NCI-H2081 (cell line): ENCODE measurements around the gene LST1.

ENCODE experiments used
- DNase-seq, 2 experiments: peaks; one replicate each; lab custom pipeline; 2025; lab: John Stamatoyannopoulos, UW

Gene LST1

DNA sequence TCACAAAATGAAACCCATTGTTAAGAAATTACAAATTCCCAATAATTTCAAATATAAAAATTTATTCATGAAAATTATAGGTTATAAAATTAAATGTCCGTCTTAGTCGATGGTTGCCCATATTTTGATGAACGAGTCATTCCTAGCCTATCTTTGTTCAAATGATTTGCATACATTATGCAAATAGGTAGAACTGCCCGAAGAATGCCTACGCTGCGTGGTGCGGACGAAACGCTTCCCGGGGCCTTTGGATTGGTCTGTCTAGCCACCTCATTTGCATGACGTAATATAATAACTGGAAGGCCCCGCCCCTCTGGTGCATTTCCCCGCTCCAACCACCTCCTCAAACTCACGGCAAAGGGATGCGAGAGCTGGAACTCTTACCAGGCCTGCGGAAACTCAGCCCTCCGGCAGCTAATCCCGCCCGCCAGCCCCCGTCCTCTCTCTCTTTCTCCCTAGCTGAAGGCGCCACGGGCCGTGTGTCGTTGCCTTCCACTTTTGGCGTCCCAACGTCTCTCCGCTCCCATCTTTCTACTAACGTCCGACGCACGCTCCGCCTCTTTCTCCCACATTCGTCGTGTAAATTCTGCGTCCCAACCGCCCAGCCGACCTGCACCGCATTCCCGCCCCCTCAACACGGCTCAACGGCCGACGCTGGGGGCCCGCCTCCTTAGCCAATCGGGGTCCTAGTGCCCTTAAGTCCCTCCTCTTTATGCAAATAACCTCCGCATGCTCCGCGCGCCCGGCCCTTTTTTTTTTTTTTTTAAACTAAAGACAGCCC, 33.9 kb downstream of the LST1 start:
- DNase-seq, result peak; percentile 98 to 99

DNA sequence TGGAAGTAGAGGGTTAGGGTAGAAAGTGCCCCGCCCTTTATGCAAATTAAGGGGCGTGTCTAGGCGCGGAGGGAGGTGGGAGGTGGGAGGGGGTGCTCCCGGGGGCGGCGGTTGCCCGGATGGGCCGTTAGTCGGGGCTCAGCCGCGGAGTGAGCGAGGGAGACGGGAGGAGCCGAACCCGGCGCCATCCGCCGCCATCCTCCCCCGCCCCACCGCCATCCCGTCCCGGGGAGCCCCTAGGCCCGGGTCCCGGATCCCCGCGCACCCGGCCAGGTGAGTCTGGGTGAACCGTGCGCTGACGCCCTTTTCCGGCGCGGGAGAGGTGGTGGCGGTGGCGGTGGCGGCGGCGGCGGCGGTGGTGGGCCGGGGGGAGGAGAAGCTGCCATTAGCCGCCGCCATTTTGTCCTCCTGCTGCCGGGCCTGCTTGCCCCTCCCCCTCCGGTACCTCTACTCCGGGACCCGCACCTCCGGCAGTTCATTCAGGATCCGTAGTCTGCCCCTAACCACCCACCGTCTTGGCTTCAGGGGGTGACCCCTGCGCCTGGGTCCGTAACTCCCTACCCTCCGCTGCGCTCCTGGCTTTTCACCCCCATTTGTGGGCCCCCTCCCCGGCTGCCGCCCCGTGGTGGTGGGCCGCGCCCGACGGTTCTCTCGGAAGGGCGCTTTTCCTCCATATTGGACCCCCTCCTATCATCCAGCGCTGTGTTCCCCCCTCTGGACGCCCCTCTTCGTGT, 34.7 kb downstream of the LST1 start, which contains the start of gene PRRC2A:
Gene PRRC2A (plus strand): TSS at position 130 of the 734 bp plus-strand sequence. CDS start 2,075 bp downstream, outside the sequence.
- DNase-seq, result peak; percentile 79 to 84

DNA sequence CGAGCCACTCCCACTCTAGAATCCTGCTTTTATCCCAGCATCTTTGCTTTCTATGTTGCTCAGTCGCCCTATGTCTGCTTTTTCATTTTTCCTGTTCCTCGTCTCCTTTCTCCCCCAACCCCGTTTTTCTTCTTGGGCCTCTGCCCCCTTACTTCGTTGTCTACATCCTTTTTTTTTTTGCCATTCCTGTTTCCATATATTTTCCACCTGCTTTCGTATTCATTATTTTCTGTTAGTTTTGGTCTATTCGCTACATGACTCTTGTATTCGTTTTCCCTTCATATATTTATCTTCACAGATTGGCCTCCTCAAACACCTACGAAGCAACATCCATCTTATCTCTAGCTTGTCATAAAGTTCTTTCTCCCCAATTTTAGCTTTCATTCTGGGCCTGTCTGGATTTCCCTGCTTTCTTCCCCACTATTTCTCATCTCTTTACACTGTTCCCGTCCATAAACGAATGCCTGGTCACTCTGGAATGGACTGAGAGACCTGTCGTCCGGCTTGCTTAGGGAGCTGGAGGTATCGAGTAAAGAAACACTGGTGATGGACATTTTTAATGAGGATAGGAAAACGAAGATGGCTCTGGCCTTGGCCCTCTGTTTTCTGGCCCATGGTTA, 35.4 kb downstream of the LST1 start:
- no peak for DNase-seq

DNA sequence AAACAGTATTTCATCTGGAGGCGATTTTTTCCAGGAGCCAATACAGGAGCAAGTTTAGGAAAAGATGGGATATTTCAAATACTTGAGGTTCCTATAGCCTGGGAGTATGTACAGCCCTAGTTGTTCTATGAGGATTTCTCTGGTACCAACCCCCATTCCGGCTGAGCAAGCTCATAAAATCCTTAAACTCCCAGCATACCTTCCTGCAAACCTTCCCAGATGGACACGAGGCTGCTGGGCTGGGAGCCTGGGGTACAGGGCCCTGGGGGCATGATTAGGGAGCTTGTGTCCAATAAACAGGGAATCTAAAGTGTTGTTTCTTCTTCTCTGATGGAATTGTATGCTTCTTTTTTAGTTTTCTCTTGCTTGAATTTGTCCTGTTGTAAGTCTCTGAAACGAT, 35.9 kb downstream of the LST1 start:
- peak in 1 of 2 experiments; percentile 17 for DNase-seq

DNA sequence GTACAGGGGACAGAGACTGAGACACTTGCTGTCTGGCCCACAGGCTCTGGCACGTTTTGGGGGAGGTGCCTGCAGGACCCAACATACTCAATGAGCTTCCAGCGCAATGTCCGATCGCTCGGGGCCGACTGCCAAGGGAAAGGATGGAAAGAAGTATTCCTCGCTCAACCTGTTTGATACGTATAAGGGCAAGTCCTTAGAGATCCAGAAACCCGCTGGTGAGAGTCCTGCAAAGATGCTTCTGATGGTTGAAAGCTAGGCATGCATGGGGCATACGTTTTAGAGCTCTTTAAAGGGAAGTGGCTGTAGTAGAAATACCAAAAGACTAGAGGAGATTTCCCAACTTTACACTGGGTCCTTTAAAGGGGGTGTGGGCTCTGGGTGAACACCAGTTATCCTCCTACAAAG, 36.6 kb downstream of the LST1 start:
- no peak for DNase-seq

DNA sequence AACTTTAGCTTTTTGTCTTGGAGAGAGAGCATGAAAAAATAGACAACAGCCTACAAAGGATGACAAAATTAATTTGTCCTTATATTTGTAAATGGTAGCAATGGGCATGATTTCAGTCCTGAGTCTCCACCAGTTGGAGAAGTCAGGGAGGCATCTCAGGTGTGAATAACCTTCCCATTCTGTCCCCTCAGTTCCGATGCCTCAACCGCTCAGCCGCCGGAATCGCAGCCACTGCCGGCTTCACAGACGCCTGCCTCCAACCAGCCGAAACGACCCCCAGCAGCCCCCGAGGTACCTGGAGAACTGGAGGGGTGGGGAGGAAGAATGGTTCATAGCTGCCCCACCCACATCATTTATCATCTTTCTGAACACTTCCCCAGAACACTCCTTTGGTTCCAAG, 38.0 kb downstream of the LST1 start:
- no peak for DNase-seq

DNA sequence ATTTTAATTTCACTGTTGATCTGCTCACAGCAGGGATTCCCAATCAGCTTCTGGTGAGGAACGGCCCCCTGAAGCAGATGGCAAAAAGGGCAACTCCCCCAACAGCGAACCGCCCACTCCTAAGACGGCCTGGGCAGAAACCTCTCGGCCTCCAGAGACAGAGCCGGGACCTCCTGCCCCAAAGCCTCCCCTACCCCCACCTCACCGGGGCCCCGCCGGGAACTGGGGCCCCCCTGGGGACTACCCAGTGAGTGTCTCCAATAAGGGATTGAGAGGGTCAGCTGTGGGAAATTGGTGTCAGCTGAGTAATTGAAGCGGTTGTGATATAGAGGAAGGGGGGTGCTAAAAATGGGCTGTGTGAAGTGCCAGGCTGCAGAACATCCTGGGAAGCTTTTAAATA, 40.9 kb downstream of the LST1 start:
- no peak for DNase-seq

DNA sequence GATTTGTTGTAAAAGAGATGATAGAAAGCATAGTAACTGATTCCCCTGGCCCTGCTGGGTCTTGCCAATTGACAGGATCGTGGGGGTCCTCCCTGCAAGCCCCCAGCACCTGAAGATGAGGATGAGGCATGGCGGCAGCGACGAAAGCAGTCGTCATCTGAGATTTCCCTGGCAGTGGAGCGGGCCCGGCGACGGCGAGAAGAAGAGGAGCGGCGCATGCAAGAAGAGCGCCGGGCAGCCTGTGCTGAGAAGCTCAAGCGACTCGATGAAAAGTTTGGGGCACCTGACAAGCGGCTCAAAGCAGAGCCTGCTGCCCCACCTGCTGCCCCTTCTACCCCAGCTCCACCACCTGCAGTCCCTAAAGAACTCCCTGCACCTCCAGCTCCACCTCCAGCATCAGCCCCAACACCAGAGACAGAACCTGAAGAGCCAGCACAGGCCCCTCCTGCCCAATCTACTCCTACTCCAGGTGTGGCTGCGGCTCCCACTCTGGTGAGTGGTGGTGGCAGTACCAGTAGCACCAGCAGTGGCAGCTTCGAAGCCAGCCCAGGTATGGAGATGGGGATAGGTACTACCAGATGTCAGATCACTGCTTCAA, 41.7 kb downstream of the LST1 start:
- no peak for DNase-seq

DNA sequence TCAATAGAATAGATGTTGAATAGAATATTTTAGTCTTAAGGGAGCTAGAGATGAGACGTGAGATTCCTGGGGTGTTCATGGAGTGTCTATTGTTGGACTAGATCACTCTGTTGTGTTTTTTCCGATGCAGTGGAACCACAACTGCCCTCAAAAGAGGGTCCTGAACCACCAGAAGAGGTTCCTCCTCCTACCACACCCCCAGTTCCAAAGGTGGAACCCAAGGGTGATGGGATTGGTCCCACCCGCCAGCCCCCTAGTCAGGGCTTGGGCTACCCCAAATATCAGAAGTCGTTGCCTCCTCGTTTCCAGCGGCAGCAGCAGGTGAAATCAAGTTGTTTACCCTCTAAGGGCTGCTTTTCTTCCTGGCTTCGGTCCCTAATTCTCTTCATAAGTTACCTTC, 42.9 kb downstream of the LST1 start:
- no peak for DNase-seq

DNA sequence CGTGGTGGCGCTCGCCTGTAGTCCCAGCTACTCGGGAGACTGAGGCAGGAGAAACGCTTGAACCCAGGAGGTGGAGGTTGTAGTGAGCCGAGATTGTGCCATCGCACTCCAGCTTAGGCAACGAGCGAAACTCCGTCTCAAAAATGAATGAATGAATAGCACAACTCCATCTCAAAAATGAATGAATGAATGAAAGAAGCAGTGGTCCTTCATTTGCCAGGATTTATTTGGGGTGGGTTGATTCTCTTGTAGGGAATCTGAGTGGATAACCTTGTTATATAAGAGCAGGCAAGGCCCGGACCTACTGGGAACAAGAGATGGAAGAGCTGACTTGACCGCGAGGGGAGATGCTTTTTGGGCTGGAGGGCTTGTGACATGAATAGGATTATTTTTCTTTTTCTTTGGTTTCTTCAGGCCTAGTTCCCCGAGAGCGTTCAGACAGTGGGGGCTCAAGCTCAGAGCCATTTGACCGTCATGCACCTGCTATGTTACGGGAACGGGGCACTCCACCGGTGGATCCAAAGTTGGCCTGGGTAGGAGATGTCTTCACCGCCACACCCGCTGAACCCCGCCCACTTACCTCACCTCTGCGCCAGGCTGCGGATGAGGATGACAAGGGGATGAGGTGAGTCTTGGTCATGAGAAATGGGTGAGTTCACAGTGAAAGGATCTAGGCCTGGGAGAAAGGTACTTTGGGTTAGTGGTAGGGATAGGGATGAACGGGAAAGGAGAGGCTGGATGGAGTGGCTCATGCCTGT, 44.3 kb downstream of the LST1 start:
- DNase-seq, result no peak

DNA sequence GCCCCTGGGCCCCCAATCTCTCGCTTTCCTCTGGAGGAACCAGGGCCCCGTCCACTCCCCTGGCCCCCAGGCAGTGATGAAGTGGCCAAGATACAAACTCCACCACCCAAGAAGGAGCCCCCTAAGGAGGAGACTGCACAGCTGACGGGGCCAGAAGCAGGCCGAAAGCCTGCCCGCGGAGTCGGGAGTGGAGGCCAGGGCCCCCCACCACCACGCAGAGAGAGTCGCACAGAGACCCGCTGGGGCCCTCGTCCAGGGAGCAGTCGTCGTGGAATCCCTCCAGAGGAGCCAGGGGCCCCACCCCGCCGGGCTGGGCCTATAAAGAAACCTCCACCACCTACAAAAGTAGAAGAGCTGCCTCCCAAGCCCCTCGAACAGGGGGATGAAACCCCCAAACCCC, 45.1 kb downstream of the LST1 start:
- DNase-seq, result no peak

DNA sequence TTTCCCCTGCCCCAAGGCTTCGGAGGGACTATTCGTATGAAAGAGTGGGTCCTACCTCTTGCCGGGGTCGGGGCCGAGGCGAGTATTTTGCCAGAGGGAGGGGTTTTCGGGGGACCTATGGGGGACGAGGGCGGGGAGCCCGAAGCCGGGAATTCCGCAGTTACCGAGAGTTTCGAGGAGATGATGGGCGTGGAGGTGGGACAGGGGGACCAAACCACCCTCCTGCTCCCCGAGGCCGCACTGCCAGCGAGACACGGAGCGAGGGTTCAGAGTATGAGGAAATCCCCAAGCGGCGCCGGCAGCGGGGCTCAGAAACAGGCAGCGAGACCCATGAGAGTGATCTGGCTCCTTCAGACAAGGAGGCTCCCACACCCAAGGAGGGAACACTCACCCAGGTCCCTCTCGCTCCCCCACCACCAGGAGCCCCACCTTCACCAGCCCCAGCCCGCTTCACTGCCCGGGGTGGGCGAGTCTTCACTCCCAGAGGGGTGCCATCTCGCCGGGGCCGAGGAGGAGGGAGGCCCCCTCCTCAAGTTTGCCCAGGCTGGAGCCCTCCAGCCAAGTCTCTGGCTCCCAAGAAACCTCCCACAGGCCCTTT, 45.7 kb downstream of the LST1 start:
- no peak for DNase-seq

DNA sequence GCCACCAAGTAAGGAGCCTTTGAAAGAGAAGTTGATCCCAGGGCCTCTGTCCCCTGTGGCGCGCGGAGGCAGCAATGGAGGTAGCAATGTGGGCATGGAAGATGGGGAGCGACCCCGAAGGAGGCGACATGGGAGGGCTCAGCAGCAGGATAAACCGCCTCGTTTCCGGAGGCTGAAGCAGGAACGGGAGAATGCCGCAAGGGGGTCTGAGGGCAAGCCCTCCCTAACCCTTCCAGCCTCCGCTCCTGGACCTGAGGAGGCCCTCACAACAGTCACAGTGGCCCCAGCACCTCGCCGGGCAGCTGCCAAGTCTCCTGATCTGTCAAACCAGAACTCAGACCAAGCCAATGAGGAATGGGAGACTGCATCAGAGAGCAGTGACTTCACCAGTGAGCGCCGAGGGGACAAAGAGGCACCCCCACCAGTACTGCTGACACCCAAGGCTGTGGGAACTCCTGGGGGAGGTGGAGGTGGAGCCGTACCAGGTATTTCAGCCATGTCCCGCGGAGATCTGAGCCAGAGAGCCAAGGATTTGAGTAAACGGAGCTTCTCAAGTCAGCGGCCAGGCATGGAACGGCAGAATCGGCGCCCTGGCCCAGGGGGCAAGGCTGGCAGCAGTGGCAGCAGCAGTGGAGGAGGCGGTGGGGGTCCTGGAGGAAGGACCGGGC, 46.3 kb downstream of the LST1 start:
- DNase-seq, result no peak

DNA sequence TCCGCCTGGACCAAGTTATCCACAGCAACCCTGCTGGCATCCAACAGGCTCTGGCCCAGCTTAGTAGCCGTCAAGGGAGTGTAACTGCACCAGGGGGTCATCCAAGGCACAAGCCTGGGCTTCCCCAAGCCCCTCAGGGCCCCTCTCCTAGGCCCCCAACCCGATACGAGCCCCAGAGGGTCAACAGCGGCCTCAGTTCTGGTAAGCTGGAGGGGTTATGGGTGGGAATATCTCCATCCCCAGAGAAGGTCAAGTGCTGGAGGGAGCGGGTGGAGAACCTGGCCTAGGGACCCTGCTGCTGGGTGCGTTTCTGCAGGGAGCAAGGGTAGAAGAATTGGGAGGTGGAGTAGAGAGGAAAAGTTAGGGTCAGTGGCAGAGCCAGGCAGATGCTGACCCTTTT, 47.4 kb downstream of the LST1 start:
- no peak for DNase-seq

DNA sequence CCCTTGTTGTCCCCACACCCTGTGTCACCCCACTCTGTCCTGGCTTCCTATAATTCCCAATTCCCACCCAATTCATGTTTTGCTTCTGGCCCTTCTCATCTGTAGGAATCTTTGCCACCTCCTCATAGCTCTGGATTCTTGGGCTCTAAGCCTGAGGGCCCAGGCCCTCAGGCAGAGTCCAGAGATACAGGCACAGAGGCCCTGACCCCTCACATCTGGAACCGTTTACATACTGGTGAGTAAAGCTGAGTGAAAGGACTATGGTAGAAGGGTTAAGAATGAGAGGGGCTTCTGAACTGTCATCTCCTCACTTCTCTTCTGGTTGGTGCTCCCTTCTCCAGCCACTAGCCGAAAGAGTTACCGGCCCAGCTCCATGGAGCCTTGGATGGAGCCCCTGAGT, 48.1 kb downstream of the LST1 start:
- DNase-seq, result no peak

DNA sequence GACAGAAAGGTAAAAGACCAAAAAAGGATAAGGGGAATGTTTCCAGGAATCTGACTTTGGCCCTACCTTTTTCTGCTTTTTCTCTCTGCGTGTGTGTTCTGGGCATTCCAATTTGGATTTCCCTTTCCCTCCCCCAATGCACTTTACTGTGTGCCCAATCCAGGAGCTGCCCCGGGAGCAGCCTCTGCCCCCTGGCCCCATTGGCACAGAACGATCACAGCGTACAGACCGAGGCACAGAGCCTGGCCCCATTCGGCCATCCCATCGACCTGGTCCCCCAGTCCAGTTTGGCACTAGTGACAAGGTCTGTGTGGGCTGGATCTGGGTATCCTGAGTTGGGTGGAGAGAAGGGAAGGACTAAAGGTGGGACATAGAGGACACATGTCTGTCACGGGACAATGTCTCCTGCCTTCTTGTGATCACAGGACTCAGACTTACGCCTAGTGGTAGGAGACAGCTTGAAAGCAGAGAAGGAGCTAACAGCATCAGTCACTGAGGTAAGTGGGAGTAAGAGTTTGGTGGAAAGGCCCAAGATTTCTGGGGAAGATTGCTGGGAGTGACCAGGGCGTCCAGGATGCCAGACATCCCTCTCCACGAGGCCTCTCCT, 49.0 kb downstream of the LST1 start:
- no peak for DNase-seq

DNA sequence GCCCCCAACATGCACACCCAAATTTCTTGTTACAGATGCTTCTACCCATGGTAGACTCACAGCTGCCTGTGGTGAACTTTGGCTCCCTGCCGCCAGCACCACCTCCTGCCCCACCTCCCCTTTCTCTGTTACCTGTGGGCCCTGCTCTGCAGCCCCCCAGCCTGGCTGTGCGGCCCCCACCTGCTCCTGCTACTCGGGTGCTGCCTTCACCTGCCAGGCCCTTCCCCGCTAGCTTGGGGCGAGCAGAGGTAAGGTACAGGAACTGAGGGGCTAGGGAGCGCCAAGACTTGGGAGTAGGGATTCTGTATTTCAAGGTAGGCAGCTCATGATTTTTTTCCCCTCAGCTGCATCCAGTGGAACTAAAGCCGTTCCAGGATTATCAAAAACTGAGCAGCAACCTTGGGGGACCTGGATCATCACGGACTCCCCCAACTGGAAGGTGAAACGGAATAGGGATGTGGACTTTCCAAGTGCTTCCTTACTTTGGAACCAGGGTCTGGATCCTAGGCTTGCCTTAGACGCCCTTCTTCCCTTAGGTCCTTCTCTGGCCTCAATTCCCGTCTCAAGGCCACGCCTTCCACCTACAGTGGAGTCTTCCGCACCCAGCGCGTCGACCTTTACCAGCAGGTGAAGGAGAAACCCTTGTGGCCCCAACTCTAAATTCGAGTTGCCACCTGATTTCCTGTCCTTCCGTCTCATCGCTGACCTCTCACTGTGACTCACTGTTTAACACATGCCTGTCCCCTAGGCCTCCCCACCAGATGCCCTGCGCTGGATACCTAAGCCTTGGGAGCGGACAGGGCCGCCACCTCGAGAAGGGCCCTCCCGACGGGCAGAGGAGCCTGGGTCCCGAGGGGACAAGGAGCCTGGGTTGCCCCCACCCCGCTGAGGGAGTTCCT, 50.9 kb downstream of the LST1 start:
- no peak for DNase-seq
